Activated CD4-positive, alpha-beta T cell treated with anti-CD3 and anti-CD28 coated beads, Interleukin-2, amount 50 U/mL, for 1 hour (primary cell): ENCODE measurements around the gene TRIML2.

ENCODE experiments used
- DNase-seq: peaks from one replicate; pipeline ENCODE4 v3.0.0-alpha.2; 2020

Gene TRIML2, protein sequence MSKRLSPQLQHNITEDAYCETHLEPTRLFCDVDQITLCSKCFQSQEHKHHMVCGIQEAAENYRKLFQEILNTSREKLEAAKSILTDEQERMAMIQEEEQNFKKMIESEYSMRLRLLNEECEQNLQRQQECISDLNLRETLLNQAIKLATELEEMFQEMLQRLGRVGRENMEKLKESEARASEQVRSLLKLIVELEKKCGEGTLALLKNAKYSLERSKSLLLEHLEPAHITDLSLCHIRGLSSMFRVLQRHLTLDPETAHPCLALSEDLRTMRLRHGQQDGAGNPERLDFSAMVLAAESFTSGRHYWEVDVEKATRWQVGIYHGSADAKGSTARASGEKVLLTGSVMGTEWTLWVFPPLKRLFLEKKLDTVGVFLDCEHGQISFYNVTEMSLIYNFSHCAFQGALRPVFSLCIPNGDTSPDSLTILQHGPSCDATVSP

DNA sequence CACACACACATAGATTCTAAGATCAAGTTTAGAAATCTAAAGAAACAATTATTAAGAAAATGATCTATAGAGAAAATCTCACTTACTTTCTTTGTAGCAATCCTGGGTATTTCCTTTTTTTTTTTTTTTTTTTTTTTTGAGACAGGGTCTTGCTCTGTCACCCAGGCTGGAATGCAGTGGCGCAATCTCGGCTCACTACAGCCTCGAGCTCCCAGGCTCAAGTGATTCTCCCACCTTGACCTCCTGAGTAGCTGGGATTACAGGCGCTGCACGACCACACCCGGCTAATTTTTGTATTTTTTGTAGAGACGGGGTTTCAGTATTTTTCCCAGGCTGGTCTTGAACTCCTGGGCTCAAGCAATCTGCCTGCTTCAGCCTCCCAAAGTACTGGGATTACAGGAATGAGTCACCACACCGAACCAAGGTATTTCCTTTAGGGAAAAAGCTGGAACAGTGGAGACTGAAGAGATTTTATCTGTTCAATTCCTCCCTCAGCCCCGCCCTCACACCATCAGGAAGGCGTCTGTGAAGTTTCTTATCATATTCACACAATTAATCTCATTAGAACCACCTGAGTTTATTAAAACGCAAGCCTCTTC, at the start of gene TRIML2:
Gene TRIML2, minus strand, starts transcription at position 447 of the 599 bp plus-strand sequence. CDS start 4,235 bp downstream, outside the sequence.
- DNase-seq, result no peak

DNA sequence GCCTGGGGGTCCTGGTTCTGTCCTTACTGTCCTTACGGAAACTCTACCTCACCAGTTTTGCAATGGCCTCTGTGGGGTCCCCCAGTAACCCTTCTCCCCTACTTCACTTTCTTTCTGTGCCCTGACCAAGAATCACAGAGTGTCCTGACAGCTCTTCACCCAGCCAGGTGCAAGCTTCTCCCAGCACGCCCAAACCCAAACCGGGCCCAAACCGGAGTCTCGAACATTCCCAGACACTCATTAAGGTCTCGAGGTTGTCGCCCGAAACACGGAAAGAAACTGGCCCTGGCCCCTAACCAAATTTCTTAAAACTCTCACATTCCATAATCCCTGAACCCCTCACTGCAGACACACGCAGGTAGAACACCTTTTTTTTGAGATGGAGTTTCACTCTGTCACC, 48.9 kb upstream of the TRIML2 start:
- no peak for DNase-seq

DNA sequence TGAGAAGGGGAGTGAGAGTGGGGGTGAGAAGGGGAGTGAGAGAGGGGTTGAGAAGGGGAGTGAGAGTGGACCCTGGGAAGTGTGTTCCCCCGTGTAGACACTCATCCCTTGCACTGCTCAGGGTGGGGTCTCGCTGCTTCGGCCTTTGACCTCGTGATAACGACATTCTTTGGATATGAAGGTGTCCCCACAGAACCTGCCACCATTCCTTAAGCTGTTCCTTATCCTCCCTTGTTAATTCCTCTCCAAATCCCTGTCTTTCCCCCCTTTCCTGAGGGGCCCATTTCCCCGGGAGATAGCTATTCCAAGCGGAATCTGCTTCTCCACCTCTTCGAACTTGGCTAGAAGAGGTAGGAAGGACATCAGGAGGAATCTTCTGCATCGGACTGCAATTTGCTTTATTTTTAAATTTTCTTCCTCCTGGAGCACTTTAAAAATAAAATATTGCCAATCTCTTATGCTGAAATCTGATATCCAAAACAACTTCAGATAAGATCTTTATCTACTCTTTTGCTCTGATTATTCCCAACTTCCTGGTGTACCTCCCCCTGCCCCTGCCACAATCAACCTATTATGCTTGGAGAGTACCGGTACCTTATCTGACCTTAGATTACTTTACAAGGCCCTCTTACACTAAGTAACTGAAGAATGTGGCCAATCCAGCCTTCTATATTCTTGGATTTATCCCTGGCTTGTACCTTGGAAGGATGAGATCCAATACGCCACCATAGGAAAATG, 45.4 kb upstream of the TRIML2 start:
- DNase-seq, result no peak

DNA sequence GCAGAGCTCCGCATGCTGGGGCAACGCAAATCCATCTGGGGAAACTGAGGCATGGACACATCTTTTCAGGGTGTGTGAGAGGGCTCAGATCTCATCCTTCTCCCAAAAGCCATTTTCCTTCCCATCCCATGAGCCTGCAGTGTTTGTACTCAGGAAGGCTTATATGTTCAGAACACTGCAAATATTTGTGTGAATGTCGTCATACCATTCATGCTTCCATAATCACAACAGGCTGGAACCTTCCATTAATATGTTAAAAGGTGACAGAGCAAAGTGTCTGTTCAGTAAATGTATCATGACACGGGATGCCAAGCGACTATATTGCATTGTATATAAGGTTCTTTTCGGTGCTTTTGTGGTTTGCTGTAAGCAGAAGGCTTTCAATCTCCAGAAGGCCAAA, 38.4 kb upstream of the TRIML2 start:
- no peak for DNase-seq

DNA sequence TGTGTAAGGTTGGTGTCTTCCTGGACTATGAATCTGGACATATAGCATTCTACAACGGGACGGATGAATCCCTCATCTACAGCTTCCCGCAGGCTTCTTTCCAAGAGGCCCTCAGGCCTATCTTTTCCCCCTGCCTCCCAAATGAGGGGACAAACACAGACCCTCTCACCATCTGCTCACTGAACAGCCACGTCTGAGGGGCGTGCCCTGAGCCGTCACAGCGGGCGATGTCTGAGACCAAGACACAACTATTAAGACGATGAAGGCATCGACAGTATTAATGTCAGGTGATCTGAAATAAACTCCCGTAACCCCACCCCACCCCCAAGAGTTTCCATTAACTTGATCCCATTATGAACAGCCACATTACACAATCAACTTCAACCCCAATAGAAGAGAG, 37.8 kb upstream of the TRIML2 start:
- no peak for DNase-seq

DNA sequence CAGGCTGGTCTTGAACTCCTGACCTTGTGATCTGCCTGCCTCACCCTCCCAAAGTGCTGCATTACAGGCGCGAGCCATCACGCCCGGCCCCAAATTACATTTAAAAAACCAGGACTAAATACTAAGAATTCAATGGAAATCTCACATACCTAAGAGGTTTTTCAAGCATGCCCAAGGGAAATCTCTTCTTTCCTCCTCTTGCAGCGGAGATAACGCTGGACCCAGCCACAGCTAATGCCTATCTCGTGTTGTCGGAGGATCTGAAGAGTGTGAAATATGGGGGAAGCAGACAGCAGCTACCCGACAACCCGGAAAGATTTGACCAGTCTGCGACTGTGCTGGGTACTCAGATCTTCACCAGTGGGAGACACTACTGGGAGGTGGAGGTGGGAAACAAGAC, 37.2 kb upstream of the TRIML2 start:
- DNase-seq, result no peak

DNA sequence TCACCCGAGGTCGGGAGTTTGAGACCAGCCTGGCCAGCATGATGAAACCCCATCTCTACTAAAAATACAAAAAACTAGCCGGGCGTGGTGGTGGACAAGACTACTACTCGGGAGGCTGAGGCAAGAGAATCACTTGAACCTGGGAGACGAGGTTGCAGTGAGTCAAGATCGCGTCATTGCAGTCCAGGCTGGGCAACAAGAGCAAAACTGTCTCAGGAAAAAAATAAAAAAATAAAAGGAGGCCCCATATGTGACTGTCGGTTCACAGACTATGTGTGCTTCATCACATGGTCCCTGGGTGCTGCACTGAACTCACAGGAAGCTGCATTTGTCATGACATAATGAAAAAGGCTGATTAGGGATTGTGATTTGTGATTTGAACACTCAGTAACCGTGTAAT, 36.2 kb upstream of the TRIML2 start:
- no peak for DNase-seq

DNA sequence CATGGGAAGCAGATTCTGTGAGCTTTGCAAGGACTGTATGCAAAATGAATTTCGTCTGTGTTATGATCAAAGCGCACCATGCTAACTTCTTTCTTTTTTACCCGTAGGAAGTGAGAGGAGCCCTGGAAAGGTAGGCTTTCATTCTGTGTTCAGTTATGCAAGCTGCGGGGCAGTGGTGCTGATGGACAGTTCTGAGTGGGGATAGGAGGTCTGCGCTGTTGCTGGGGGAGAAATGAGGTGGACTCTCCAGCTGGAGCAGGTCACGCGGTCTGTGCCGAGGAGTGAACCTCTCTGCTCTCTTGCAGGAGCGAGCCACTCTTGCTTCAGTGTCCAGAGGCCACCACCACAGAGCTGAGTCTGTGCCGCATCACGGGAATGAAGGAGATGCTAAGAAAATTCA, 34.3 kb upstream of the TRIML2 start:
- DNase-seq, result no peak

DNA sequence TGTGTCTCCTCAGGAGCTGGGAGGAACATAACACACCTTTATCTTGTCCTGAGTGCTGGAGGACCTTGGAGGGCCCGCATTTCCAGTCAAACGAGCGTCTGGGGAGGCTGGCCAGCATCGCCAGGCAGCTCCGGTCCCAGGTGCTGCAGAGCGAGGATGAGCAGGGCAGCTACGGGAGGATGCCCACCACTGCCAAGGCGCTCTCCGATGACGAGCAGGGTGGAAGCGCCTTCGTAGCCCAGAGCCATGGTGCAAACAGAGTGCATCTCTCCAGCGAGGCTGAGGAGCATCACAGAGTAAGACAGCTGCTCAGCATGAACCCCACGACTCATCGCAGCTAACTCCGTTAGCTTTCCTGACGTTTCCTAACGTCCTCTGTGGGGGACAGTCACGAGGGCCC, 30.3 kb upstream of the TRIML2 start:
- DNase-seq, result no peak

DNA sequence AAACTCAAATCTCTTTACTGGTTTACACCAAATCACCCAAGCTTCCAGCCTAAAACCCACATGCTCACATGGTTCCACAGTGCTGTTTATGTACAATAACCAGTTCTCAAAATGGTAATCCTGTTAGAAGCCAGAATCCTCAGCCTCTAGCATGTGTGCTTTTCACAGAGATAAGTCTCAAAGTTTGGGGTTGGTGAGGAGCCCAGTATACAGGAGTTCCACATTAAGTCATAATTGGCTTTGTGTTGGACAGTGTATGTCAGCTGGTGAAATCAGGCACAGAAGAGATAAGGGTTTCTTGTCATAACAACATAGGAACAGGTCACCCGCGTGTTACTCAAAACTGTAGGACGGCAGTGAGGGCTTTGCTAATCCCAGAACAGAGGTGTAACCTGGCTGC, 29.7 kb upstream of the TRIML2 start, which contains the start of gene TRIML1:
Gene TRIML1, plus strand, starts transcription at position 301 of the 400 bp plus-strand sequence. CDS start 118 bp downstream, outside the sequence.
- DNase-seq, result no peak

DNA sequence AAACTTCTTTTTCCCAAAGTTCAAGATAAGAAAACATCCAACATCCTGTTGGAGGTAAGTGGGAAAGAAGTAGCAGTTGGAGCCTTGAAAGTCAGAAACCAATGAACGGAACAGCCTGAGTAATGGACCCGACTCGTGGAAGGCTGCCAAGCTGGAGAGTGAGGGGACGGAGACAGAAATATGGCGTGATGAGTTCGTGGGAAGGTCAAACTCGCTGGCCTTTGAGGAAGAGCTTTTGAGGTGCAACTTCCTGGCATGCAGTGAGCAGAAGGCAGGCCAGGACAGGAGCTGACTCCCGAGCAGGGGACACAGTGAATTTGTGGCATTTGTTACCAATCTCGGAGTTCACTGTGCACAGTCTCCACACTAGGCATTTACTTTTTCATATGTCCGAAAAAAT, 28.8 kb upstream of the TRIML2 start:
- no peak for DNase-seq

DNA sequence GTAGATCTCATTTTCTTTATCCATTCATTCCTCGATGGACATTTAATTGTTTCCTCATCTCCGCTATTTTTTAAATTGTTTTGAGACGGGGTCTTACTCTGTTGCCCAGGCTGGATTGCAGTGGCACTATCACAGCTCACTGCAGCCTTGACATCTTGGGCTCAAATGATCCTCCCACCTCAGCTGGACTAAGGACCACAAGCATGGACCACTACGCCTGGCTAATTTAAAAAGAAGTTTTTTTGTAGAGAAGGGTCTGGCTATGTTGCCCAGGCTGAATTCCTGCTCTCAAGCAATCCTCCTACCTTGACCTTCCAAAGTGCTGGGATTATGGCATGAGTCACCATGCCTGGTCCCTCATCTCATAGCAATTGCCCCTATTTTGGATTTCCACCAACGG, 22.8 kb upstream of the TRIML2 start:
- no peak for DNase-seq

DNA sequence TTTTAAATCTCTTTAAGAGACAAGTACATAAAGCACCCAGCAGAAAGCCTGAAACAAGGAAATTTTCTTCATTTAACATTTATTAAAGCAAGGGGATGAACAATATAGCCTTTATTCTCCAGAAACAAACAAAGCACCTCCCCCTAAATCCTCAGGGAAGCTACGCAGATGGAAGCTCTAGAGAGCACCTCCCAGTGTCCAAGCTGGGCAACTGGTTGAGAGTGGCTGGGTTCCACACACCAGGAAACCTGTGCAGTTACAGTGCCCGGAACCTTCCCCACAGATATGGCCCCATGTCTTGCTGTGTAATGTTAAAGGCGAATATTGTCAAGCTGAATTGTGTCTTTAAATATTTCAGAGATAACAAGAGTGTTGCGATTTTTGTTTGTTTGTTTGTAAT, 21.0 kb upstream of the TRIML2 start:
- DNase-seq, result no peak

DNA sequence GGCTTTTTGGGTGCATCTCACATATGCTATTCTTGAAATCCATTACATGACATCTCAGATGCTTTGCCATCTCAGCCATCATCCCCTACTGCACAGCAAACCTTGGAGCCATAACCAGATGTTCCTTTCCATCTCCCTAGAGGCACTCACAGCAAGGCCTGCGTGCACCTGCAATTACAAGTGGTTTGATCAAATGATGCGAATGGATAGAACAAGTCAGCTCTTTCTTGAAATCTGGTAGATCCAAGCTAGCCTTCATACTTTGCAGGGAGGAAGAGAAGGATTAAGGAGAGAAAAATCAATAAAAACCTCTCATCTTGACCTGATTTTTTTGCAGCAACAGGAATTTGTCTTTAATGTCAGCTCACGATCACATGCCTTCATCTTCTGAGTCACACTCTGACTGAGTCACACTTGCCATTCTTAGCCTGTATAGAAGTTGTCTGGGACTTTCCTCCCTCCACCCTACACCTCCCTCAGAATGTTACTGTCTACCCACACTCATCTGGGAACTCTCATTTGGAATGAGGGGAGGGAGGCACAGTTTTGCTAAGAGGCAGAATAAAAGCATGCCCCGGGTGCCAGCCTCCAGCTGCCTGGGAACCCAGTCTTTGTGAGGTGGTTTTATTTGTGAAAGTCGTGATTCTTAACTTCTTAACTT, 17.9 kb upstream of the TRIML2 start:
- DNase-seq, result no peak

DNA sequence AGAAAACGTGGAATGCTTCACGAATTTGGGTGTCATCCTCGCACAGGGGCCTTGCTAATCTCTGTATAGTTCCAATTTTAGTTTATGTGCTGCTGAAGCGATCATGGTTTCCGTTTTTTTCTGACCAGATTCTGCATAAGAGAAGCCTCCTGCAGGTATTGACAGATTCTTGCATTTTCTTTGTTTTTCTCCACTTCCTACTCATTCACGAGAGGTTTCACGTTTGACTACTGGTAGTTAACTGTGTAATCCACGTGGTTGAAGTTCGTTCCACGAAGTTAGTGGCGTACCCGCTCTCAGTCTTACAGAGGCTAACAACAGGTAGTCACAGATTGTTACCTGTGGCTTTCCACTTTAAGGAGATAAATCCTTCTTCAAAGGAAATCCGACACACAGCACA, 12.1 kb upstream of the TRIML2 start:
- DNase-seq, result no peak

DNA sequence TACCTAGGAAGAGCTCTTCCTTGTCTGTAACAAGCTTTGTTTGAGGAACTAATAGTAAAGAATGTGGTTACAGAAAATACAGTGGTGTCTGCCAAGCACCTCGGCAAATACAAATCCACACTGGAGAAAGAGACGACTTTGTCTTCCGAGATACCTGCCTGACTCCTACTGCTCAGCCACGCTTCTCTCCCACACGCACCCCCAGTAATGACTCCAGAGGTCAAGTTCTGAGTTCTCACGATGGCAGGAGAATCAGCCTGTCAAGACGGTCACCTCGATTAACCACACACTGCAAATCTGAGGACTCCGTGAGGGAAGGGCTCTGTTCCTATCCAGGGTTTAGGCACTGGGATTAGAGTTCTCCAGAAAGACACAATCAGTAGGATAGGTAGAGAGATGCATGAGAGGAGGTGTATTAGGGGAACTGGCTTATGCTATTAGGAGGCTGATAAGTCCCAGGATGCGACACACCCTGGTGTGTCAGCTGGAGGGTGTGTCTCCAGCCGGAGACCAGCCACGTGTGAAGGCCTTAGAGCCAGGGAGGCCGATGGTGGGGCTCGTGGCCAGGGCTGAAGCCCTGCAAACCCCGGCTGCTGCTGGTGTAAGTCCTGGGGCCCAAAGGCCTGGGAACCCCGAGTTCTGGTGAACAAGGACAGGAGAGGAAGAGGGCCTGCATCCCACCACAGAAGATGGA, 8.4 kb upstream of the TRIML2 start:
- DNase-seq, result no peak

DNA sequence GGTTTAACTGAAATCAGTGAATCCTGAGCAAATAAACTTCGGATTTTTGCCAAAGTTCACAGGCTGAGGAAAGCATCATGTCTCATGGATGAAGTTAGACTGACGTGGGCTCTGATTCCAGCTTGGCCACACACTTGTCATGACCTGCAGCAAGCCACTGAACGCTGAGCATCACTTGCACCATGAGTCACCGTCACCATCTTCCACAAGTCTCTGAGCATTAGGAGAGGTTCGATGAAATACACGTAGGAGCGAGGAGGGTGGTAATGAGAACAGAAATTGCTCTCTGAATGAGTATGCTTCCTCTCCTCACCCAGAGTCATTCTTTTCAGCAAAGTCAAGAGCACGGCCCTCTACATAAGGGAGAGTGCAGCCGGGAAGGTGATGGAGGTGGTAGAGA, 3.8 kb upstream of the TRIML2 start:
- no peak for DNase-seq

DNA sequence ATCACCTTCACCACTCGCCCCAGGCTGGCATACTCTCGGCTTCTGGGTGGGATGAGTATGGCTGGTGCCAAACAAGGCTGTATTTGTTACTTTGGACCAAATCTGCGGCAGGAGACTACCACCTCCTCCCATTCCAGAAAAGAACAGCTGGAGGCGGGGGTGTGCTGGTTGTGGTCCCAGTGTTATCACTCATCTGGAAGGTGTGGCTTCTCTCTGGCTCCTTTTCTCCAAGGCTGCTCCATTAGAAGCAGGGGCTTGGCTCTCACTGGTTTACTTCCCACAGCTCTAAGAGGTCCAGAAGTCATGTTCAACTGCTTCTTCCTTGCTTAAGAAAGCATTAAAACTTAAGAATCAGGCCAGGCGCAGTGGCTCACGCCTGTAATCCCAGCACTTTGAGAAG, 2.6 kb upstream of the TRIML2 start:
- DNase-seq, result no peak

DNA sequence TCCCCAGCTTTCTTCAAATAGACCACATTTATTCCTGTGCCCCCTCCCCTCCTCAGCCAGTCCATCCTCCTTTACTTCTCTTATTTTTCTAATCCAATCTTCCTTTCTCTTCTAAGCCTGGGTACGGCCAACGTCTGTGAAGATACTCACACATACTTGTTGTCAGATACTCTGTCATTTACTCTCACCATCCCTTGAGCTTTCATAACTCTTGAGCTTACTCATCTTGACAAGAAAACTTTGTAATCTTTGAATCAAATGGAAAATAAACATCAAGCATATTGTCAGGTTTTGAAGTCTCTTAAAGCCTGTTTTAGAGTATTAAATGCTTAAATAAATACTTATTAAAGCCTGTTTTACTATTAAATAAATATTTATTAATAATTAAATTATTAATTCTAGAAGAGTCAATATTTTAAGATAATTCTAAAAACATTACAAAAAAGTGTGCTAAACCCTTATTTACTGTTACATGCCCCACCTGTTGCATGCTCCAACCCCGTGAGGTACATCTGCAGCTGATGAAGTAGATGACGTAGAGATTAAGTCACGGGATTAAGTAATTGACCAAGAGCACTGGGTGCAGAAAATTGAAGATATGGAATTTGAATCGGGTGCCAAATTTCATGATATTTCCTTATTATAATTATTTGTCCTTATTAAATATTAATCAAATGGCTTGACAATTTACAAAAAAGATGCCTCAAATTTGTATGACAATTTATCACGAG, 1.5 kb upstream of the TRIML2 start:
- DNase-seq, result no peak

DNA sequence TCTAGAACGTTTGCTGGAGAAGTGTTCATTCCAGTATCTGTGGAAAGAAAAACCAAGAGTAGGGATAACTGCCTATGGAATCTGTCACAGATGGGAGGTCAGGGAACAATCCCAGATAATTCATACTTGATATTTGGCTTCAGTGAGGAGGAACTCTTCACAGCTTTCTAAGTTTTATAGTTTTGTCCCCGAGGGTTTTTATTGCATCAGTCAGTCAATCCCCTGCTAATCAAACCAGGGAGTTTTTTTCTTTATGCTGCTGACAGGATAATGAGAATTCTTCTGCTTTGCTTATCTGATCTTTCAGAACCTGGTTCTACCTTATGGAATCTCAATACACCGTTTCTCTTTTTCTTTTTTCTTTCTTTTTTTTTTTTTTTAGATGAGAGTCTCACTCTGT, 633 bp upstream of the TRIML2 start:
- no peak for DNase-seq

DNA sequence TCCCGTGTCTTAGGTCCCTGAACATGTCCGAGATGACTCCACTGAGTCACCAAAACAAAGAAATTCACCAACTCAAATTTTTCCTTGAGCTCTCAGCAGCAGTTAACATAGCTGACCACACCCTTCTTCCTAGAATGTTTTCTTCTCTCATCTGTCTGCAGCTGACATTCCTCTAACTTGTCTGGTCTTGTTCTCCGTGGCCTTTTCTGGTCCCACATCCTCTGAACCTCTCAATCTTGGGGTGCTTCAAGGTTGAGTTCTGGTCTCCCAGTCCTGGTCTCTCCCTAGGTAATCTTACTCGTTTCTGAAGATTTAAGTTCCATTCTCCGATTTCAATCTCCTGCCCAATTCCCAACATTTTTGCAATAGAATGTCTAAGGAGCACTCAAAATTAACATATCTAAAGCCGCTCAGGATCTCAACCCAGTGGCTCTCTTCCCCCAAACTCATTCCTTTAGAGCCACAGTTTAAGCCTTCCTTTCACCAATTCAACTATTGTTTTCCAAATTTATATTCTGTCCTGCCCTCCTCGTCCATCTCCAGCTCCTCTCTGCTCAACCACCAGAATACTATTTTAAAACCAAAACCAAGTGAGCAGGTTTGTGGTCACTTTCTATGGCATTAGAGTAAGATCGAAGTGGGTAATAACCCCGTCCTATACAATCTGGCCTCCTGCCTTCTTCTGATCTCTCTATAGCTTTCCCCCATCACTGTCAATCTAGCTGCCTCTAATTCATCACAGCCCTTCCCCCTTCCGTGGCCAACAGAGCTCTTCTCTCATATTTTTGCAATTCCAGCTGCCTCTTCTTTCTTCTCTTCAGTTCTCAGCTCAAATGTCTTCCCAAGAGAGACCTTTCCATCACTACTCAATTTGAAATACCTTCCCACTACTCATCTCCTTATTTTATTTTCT, 1.2 kb downstream of the TRIML2 start:
- DNase-seq, result no peak
